H1 (cell line): ENCODE results near the gene SMAD1. TPM values are rescaled to one million over a fixed set of nuclear protein-coding genes. Genes with fewer than 3 reads are reported as not detected.
A peak's percentile ranks its signal among the peaks of the same experiment; 100 is the strongest.

Source experiments
- CTCF ChIA-PET: fragments of 300-600 bp; sonication (Branson Sonifier 250); formaldehyde crosslinking; loops from one replicate; lab custom pipeline; 2021; ENCODE audit not compliant: partially characterized antibody; lab: Charles Lee
- POLR2A ChIA-PET: fragments of 300-600 bp; sonication (Branson Sonifier 250); formaldehyde crosslinking; loops from one replicate; lab custom pipeline; 2021; ENCODE audit warnings: inconsistent platforms; ENCODE audit not compliant: partially characterized antibody; lab: Charles Lee
- DNase-seq, 2 experiments: peaks; one replicate each; pipeline versions ENCODE4 v3.0.0 to v3.0.0-alpha.2; 2010 to 2022; ENCODE audit warnings: low spot score in 2 of 2, low read depth in 1 of 2, mixed read lengths in 1 of 2
- FAIRE-seq: peaks from 2 replicates; lab custom pipeline; 2011; peaks lifted over from hg19 to GRCh38; lab: Jason Lieb, UNC
- H2AFZ ChIP-seq: 2 replicates; pipeline ENCODE4 v1.8.1; 2012; ENCODE audit warnings: low read length, inconsistent platforms
- H2AK5ac ChIP-seq: 2 replicates; pipeline ENCODE4 v1.6.1; 2013; ENCODE audit warnings: low read depth, low read length
- H2BK120ac ChIP-seq: replicated peaks from 2 replicates; pipeline ENCODE3; 2013; ENCODE audit warnings: low read depth, low read length, inconsistent platforms
- H2BK12ac ChIP-seq: 2 replicates; pipeline ENCODE4 v1.6.1; 2013; ENCODE audit warnings: low read depth, low read length
- H2BK15ac ChIP-seq: 2 replicates; pipeline ENCODE4 v1.6.1; 2013; ENCODE audit warnings: low read length
- H2BK20ac ChIP-seq: 2 replicates; pipeline ENCODE4 v1.6.1; 2013; ENCODE audit warnings: low read length
- H2BK5ac ChIP-seq: 2 replicates; pipeline ENCODE4 v1.6.1; 2013; ENCODE audit warnings: low read depth, low read length
- H3K14ac ChIP-seq: 2 replicates; pipeline ENCODE4 v1.6.1; 2013; ENCODE audit warnings: inconsistent platforms; ENCODE audit not compliant: insufficient read length
- H3K18ac ChIP-seq: 2 replicates; pipeline ENCODE4 v1.6.1; 2013; ENCODE audit warnings: low read length; ENCODE audit errors: extremely low read depth
- H3K23ac ChIP-seq: 2 replicates; pipeline ENCODE4 v1.6.1; 2013; ENCODE audit warnings: inconsistent platforms; ENCODE audit not compliant: insufficient read length
- H3K23me2 ChIP-seq: 2 replicates; pipeline ENCODE4 v1.6.1; 2013; ENCODE audit warnings: low read depth, low read length
- H3K27ac ChIP-seq: 2 replicates; pipeline ENCODE4 v1.6.1; 2011; ENCODE audit warnings: low read depth, low read length, inconsistent platforms
- H3K27me3 ChIP-seq, 4 experiments: replicated peaks in 1 of 4; 1 replicate in 1 of 4; 2 replicates in 3 of 4; pipeline versions ENCODE4 v1.6.1 to v1.8.1; 2011 to 2013; ENCODE audit warnings: low read length in 3 of 4, mild to moderate bottlenecking in 3 of 4, inconsistent platforms in 2 of 4, mixed read lengths in 2 of 4, moderate library complexity in 1 of 4; ENCODE audit not compliant: control insufficient read depth in 3 of 4, insufficient read depth in 3 of 4; ENCODE audit errors: extremely low read depth in 1 of 4
- H3K36me3 ChIP-seq, 4 experiments: 2 replicates each; pipeline versions ENCODE4 v1.6.1 to v1.8.1; 2011 to 2013; ENCODE audit warnings: mild to moderate bottlenecking in 4 of 4, low read length in 3 of 4, moderate library complexity in 2 of 4, control low read depth in 1 of 4, inconsistent platforms in 1 of 4; ENCODE audit not compliant: insufficient read depth in 4 of 4, control insufficient read depth in 2 of 4
- H3K4ac ChIP-seq: replicated peaks from 2 replicates; pipeline ENCODE3; 2013; ENCODE audit warnings: low read length, low read depth, mixed read lengths, inconsistent platforms; ENCODE audit not compliant: insufficient read length
- H3K4me1 ChIP-seq, 4 experiments: replicated peaks in 1 of 4; 1 replicate in 1 of 4; 2 replicates in 3 of 4; pipeline versions ENCODE4 v1.6.1 to v1.8.1; 2011 to 2013; ENCODE audit warnings: low read length in 3 of 4, inconsistent platforms in 2 of 4, mixed read lengths in 1 of 4; ENCODE audit not compliant: insufficient read depth in 4 of 4, control insufficient read depth in 3 of 4
- H3K4me2 ChIP-seq, 2 experiments: 2 replicates each; pipeline versions ENCODE4 v1.6.1 to v1.8.1; 2011 to 2013; ENCODE audit warnings: low read depth in 2 of 2, low read length in 2 of 2, control low read depth in 1 of 2, inconsistent platforms in 1 of 2, mild to moderate bottlenecking in 1 of 2; ENCODE audit not compliant: insufficient read depth in 1 of 2
- H3K4me3 ChIP-seq, 4 experiments: fragments of 200-600, 300-600 bp in 1 of 4; sonication (generic), shearing (Covaris generic), sonication (Bioruptor Twin) in 1 of 4; 2 replicates each; pipeline versions ENCODE4 v1.5.1 to v1.8.1; 2011 to 2016; ENCODE audit warnings: low read length in 4 of 4, low read depth in 3 of 4, control low read depth in 2 of 4, inconsistent platforms in 2 of 4, mild to moderate bottlenecking in 2 of 4, mixed read lengths in 1 of 4, moderate library complexity in 1 of 4; ENCODE audit not compliant: insufficient read depth in 2 of 4; ENCODE audit errors: extremely low read depth in 1 of 4
- H3K56ac ChIP-seq: replicated peaks from 2 replicates; pipeline ENCODE3; 2013; ENCODE audit warnings: low read depth, mild to moderate bottlenecking, mixed read lengths, low read length, inconsistent platforms; ENCODE audit not compliant: insufficient read length
- H3K79me1 ChIP-seq: 2 replicates; pipeline ENCODE4 v1.6.1; 2013; ENCODE audit warnings: low read depth, low read length, control low read depth
- H3K79me2 ChIP-seq, 2 experiments: 2 replicates each; pipeline versions ENCODE4 v1.6.1 to v1.8.1; 2012 to 2013; ENCODE audit warnings: low read length in 2 of 2, mild to moderate bottlenecking in 2 of 2, inconsistent platforms in 1 of 2; ENCODE audit not compliant: insufficient read depth in 2 of 2, control insufficient read depth in 1 of 2
- H3K9ac ChIP-seq, 4 experiments: replicated peaks in 1 of 4; 1 replicate in 1 of 4; 2 replicates in 3 of 4; pipeline versions ENCODE4 v1.6.1 to v1.8.1; 2011 to 2013; ENCODE audit warnings: low read depth in 3 of 4, low read length in 3 of 4, control low read depth in 2 of 4, mild to moderate bottlenecking in 2 of 4, moderate library complexity in 2 of 4, inconsistent platforms in 1 of 4; ENCODE audit errors: extremely low read depth in 1 of 4
- H3K9me3 ChIP-seq, 2 experiments: 2 replicates each; pipeline versions ENCODE4 v1.6.1 to v1.8.1; 2012 to 2013; ENCODE audit warnings: mild to moderate bottlenecking in 2 of 2, moderate library complexity in 2 of 2, control low read depth in 1 of 2, inconsistent platforms in 1 of 2, low read depth in 1 of 2, low read length in 1 of 2, mixed read lengths in 1 of 2; ENCODE audit not compliant: insufficient read depth in 2 of 2
- H4K20me1 ChIP-seq, 2 experiments: replicated peaks in 1 of 2; 2 replicates each; pipeline versions ENCODE3 to v1.8.1; 2011 to 2013; ENCODE audit warnings: inconsistent platforms in 2 of 2, low read length in 2 of 2, mild to moderate bottlenecking in 1 of 2; ENCODE audit not compliant: insufficient read depth in 2 of 2, control insufficient read depth in 1 of 2
- H4K5ac ChIP-seq: 2 replicates; pipeline ENCODE4 v1.6.1; 2013; ENCODE audit warnings: low read length, low read depth, mixed read lengths, inconsistent platforms; ENCODE audit not compliant: insufficient read length
- H4K8ac ChIP-seq: 2 replicates; pipeline ENCODE4 v1.8.0; 2013; ENCODE audit warnings: mild to moderate bottlenecking, moderate library complexity, low read length, inconsistent platforms; ENCODE audit not compliant: insufficient read depth; ENCODE audit errors: extremely low read depth
- H4K91ac ChIP-seq: replicated peaks from 2 replicates; pipeline ENCODE3; 2013; ENCODE audit warnings: low read length, mixed read lengths, inconsistent platforms; ENCODE audit not compliant: insufficient read length
- CBX8 ChIP-seq: fragments of 300-800, 300-1000 bp; sonication (generic); IDR thresholded peaks from 2 replicates; pipeline ENCODE4 v1.7.1; 2016; ENCODE audit warnings: low read depth, low read length, borderline replicate concordance
- WGBS, 2 experiments: shearing (Covaris generic) in 1 of 2; methylation state at CpG; one replicate each; pipeline versions ENCODE4 v1.1.6 to v1.1.7; 2013 to 2015; ENCODE audit warnings: low lambda C conversion rate in 2 of 2, mixed read lengths in 2 of 2, inconsistent platforms in 1 of 2, low coverage in 1 of 2, missing lambda C conversion rate in 1 of 2; ENCODE audit not compliant: insufficient replicate concordance in 2 of 2, insufficient coverage in 1 of 2, insufficient read length in 1 of 2; ENCODE audit errors: extremely low coverage in 1 of 2, missing lambda C conversion rate in 1 of 2; 5-methylcytosine and 5-hydroxymethylcytosine counted together
- polyA plus RNA-seq, 7 experiments: library from polyadenylated mRNA; depleted of rRNA in 3 of 7; stranded (reverse) in 5 of 7; unstranded in 2 of 7; fragments of >200 nt in 5 of 7; fragments of 200-250 nt in 2 of 7; gene quantifications; 1 replicate in 5 of 7; 2 replicates in 1 of 7; 4 replicates in 1 of 7; pipeline versions ENCODE4 v1.2.1 to v1.2.3, GENCODE V29; 2011 to 2013; ENCODE audit warnings: missing spikeins in 2 of 7, mixed read lengths in 2 of 7
- total RNA-seq: library from RNA; stranded (reverse); fragmentation: NEBNext Ultra II Directional; extraction: Animal tissue kit (Norgen Biotek cat#: 25700); gene quantifications from 2 replicates; pipeline ENCODE4 v1.2.1, GENCODE V29; 2021

SMAD1 gene
- total and polyA plus RNA-seq, 2 of the 8 experiments (the other 6 are each of a cell fraction or from before 2014, with no cell fraction given), result 22.6 to 25.3 TPM

- H2BK12ac ChIP-seq, result no peak overlapping the region
- no peak overlapping the region for H3K4me2 ChIP-seq
- FAIRE-seq (no peak), DNase-seq (no peak)
- no peak overlapping the region for H2BK15ac ChIP-seq
- no peak overlapping the region for H3K56ac ChIP-seq
- no peak for TF ChIP-seq CBX8
- H3K4ac ChIP-seq, result no peak overlapping the region
- no peaks in the 10 kb centered on the region for H3K79me1 ChIP-seq
- no peak overlapping the region for H2BK120ac ChIP-seq
- H3K4me1 ChIP-seq, result no peaks in the 10 kb centered on the region
- no peak overlapping the region for H3K4me3 ChIP-seq
- no peak overlapping the region for H4K5ac ChIP-seq
- H3K23me2 ChIP-seq, result no peaks in the 10 kb centered on the region
- H2AK5ac ChIP-seq, result no peak overlapping the region
- no peak overlapping the region for H3K23ac ChIP-seq
- H2BK5ac ChIP-seq, result no peak overlapping the region
- no peaks in the 10 kb centered on the region for H3K36me3 ChIP-seq
- H3K9me3 ChIP-seq, result no peaks in the 10 kb centered on the region
- H3K14ac ChIP-seq, result no peak overlapping the region
- H4K91ac ChIP-seq, result no peak overlapping the region
- 0 out of 2 replicates have a peak overlapping the region, but pooled peaks have one; percentile 19 for H2AFZ ChIP-seq
- CTCF ChIA-PET, result no interaction called here
- H4K8ac ChIP-seq, result no peak overlapping the region
- H3K27me3 ChIP-seq, result no peaks in the 10 kb centered on the region
- H3K18ac ChIP-seq, result no peak overlapping the region
- POLR2A ChIA-PET, result no interaction called here
- H3K9ac ChIP-seq, result no peak overlapping the region
- H3K27ac ChIP-seq, result no peak overlapping the region
- WGBS, 2 experiments, result 94% methylated on average over 1 of the region's 1 CpG; no CpG with 5 or more reads in 1 of the 2 experiments
- H4K20me1 ChIP-seq, result no peaks in the 10 kb centered on the region
- no peaks in the 10 kb centered on the region for H3K79me2 ChIP-seq
- H2BK20ac ChIP-seq, result no peak overlapping the region
Observed at GRCh38 chr4:145451895-145452294, 29.8 kb upstream of the SMAD1 start.
